ENCODE measurements around the gene MARCHF7. TPM values are rescaled to one million over a fixed set of nuclear protein-coding genes. Genes with fewer than 3 reads are reported as not detected.

MARCHF7 gene
- total RNA-seq, 1 experiment from 2014 or later, result 90.7 TPM

- Histone ChIP-seq H3K36me3 (ENCODE audit: control insufficient read depth, insufficient read depth, low read length) (peaks cover 3% of the 10 kb centered on the region), H3K27me3 (replicated peaks; ENCODE audit: control insufficient read depth, insufficient read depth, low read length) (no peaks in the 10 kb centered on the region), H3K9me3 (no peaks in the 10 kb centered on the region), H3K4me1 (peaks cover 25% of the 10 kb centered on the region), H3K4me3 (ENCODE audit: low read depth, low read length) (no peak overlapping the region)
- no peaks in the 10 kb centered on the region for H3K9me3 Mint-ChIP-seq (ENCODE audit: unreplicated experiment)
- no peak overlapping the region for H3K27ac Mint-ChIP-seq (ENCODE audit: unreplicated experiment)
- H3K4me3 Mint-ChIP-seq (ENCODE audit: unreplicated experiment), result no peak overlapping the region
- no TSS peak for BruUV-seq (replicated peaks)
- TF ChIP-seq CTCF (IDR thresholded peaks at IDR 0.05; ENCODE audit: insufficient read depth in 1 of 2, low read depth in 1 of 2, low read length in 1 of 2, severe bottlenecking in 1 of 2, unreplicated experiment in 1 of 2), result no peak
- no peaks in the 10 kb centered on the region for H3K27me3 Mint-ChIP-seq (ENCODE audit: insufficient read depth, unreplicated experiment)
- no peak for DNase-seq
- intact Hi-C loops (cut with micrococcal nuclease; ENCODE audit: unreplicated experiment), result no loop called here
- POLR2A ChIA-PET, result no interaction called here
- H3K36me3 Mint-ChIP-seq (ENCODE audit: insufficient read depth, unreplicated experiment), result peaks cover 97% of the 10 kb centered on the region
- CTCF ChIA-PET, result no interaction called here
- peaks cover 9% of the 10 kb centered on the region for H3K4me1 Mint-ChIP-seq (ENCODE audit: low read depth, unreplicated experiment)
Observed at GRCh38 chr2:159762075-159762474, 49.8 kb downstream of the MARCHF7 start.

Other genes starting within 250 kb of the MARCHF7 start
- 32.9 and 34.6 TPM in 2 replicates for gene BAZ2B, start 96.0 kb upstream of the MARCHF7 start, total RNA-seq (2022)
- 7.5 and 7.6 TPM in 2 replicates for gene CD302, start 85.7 kb downstream of the MARCHF7 start, total RNA-seq (2022)
- gene LY75, start 192.2 kb downstream of the MARCHF7 start, total RNA-seq (2022), result 25.4 and 27.5 TPM in 2 replicates

Data from Caco-2 (cell line).